Stimulated activated naive B cell treated with anti-CD40 and anti-IgM and Interleukin-4, amounts not matched to agents 10 μg/mL and 1 μg/mL and 100 μg/mL, for 72 hours (primary cell): ENCODE measurements around the gene BCL11A.

Source experiments
- ATAC-seq, 2 donors: fragments of 150-1000 bp; cut with Tn5 transposase; replicated peaks; 2 replicates each; pipeline ENCODE4 v1.10.0; 2021; ENCODE audit warnings: moderate library complexity in 1 of 2
- DNase-seq: peaks from one replicate; pipeline ENCODE4 v3.0.0; 2021
- H3K27ac Mint-ChIP-seq: one replicate; pipeline ENCODE4 v1.8.0; 2022; ENCODE audit warnings: mild to moderate bottlenecking, mixed read lengths
- H3K27me3 Mint-ChIP-seq, 2 donors: one replicate each; pipeline ENCODE4 v1.8.0; 2022; ENCODE audit warnings: mixed read lengths in 2 of 2
- H3K36me3 Mint-ChIP-seq, 2 donors: one replicate each; pipeline ENCODE4 v1.8.0; 2022; ENCODE audit warnings: mixed read lengths in 2 of 2, mild to moderate bottlenecking in 1 of 2
- H3K4me1 Mint-ChIP-seq, 2 donors: one replicate each; pipeline ENCODE4 v1.8.0; 2022; ENCODE audit warnings: mixed read lengths in 2 of 2, mild to moderate bottlenecking in 1 of 2
- H3K4me3 Mint-ChIP-seq, 2 donors: one replicate each; pipeline ENCODE4 v1.8.0; 2022; ENCODE audit warnings: mild to moderate bottlenecking in 2 of 2, mixed read lengths in 2 of 2, moderate library complexity in 1 of 2
- H3K9me3 Mint-ChIP-seq, 2 donors: one replicate each; pipeline ENCODE4 v1.8.0; 2022; ENCODE audit warnings: mixed read lengths in 2 of 2, mild to moderate bottlenecking in 1 of 2

Gene BCL11A

GRCh38 chr2:60554646-60555065 lies 1.2 kb upstream of the BCL11A start:
- H3K4me3 Mint-ChIP-seq = peak overlapping the region; percentile 90 to 94
- H3K27ac Mint-ChIP-seq = peak overlapping the region; percentile 97
- no peaks in the 10 kb centered on the region for H3K27me3 Mint-ChIP-seq
- H3K9me3 Mint-ChIP-seq = no peaks in the 10 kb centered on the region
- H3K4me1 Mint-ChIP-seq = peaks cover 6 to 13% of the 10 kb centered on the region in 2 donors
- no peak for DNase-seq
- peaks cover 13 to 23% of the 10 kb centered on the region in 2 donors for H3K36me3 Mint-ChIP-seq
- no peak for ATAC-seq

GRCh38 chr2:60554074-60554645 lies 706 bp upstream of the BCL11A start:
- H3K4me3 Mint-ChIP-seq = peak overlapping the region; percentile 90 to 94
- H3K27ac Mint-ChIP-seq = peak overlapping the region; percentile 97
- H3K36me3 Mint-ChIP-seq = peaks cover 16 to 25% of the 10 kb centered on the region in 2 donors
- DNase-seq = peak; percentile 70
- H3K4me1 Mint-ChIP-seq = peaks cover 6 to 13% of the 10 kb centered on the region in 2 donors
- ATAC-seq = peak; percentile 9 to 15
- H3K27me3 Mint-ChIP-seq = no peaks in the 10 kb centered on the region
- H3K9me3 Mint-ChIP-seq = no peaks in the 10 kb centered on the region

- peaks cover 9 to 25% of the 10 kb centered on the region in 2 donors for H3K4me1 Mint-ChIP-seq
- peak overlapping the region; percentile 90 to 94 for H3K4me3 Mint-ChIP-seq
- ATAC-seq = no peak
- peaks cover 21 to 30% of the 10 kb centered on the region in 2 donors for H3K36me3 Mint-ChIP-seq
- no peak for DNase-seq
- peak overlapping the region; percentile 94 for H3K27ac Mint-ChIP-seq
- H3K9me3 Mint-ChIP-seq = no peaks in the 10 kb centered on the region
- H3K27me3 Mint-ChIP-seq = no peaks in the 10 kb centered on the region
Measured at GRCh38 chr2:60552851-60553494, 481 bp downstream of the BCL11A start.

- no peaks in the 10 kb centered on the region for H3K27me3 Mint-ChIP-seq
- H3K27ac Mint-ChIP-seq = peak overlapping the region; percentile 95
- peaks cover 14 to 28% of the 10 kb centered on the region in 2 donors for H3K4me1 Mint-ChIP-seq
Measured at GRCh38 chr2:60552078-60552850, 1.2 kb downstream of the BCL11A start.

GRCh38 chr2:60551240-60552077 lies 2.0 kb downstream of the BCL11A start:
- Mint-ChIP-seq H3K4me3 (peak overlapping the region; percentile 89 to 94), H3K4me1 (peaks cover 18 to 28% of the 10 kb centered on the region in 2 donors), H3K27me3 (no peaks in the 10 kb centered on the region), H3K9me3 (no peaks in the 10 kb centered on the region), H3K27ac (peak overlapping the region; percentile 98), H3K36me3 (peaks cover 21 to 35% of the 10 kb centered on the region in 2 donors)
- DNase-seq (peak; percentile 46), ATAC-seq (peak; percentile 4 to 5)

More at GRCh38 chr2:60552078-60552850, 1.2 kb downstream of the BCL11A start:
- peaks cover 21 to 31% of the 10 kb centered on the region in 2 donors for H3K36me3 Mint-ChIP-seq
- DNase-seq = no peak
- H3K4me3 Mint-ChIP-seq = peak overlapping the region; percentile 90 to 94
- no peak for ATAC-seq
- no peaks in the 10 kb centered on the region for H3K9me3 Mint-ChIP-seq

- H3K9me3 Mint-ChIP-seq = no peaks in the 10 kb centered on the region
- H3K4me3 Mint-ChIP-seq = peak overlapping the region; percentile 89 to 94
- H3K27ac Mint-ChIP-seq = peak overlapping the region; percentile 98
- DNase-seq (no peak), ATAC-seq (no peak)
- no peaks in the 10 kb centered on the region for H3K27me3 Mint-ChIP-seq
- peaks cover 23 to 33% of the 10 kb centered on the region in 2 donors for H3K4me1 Mint-ChIP-seq
- peaks cover 27 to 41% of the 10 kb centered on the region in 2 donors for H3K36me3 Mint-ChIP-seq
Measured at GRCh38 chr2:60550984-60551239, 2.5 kb downstream of the BCL11A start.

DNA sequence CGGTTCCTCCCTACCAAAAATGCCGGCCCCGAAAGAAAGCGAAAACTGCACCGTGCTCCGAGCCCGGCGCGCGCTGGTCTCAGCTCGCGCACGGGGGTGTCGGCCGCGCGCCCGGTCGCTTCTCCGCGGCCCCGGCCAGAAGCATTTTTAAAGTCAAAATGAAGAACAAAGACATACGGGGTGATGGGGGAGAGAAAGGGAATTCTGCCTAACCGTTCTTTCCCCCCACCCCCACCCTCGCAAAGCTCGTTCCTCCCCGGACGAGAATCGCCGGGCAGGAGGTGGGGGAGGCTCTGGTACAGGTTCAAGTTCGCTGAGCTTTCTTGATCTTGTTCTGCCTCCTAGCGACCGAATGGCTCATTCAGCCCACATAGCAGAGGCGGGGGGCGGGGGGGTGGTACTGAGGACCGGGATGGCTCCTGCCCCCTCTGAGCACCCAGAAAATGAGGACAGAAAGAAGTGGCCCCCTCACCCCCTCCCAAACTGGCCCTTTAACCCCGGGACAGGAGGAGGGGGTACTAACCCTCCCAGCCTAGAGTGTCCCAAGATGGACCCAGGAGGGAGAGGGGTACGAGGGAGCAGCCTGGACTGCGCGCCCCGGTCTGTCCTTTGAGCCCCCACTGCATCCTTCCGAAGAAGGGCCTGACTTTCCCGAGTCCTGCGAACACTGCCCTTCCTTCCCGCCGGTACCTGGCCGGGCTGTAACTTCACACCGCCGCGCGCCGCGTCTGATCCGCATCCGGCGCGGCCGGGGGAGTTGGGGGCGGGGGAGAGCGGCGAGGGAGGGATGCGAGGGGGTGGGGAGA lies 3.1 kb downstream of the BCL11A start:
- no peaks in the 10 kb centered on the region for H3K27me3 Mint-ChIP-seq
- H3K36me3 Mint-ChIP-seq = peaks cover 32 to 46% of the 10 kb centered on the region in 2 donors
- no peaks in the 10 kb centered on the region for H3K9me3 Mint-ChIP-seq
- H3K27ac Mint-ChIP-seq = peak overlapping the region; percentile 98
- H3K4me3 Mint-ChIP-seq = peak overlapping the region; percentile 89 to 94
- peak; percentile 58 to 60 for ATAC-seq
- DNase-seq = peak; percentile 79
- peaks cover 24 to 39% of the 10 kb centered on the region in 2 donors for H3K4me1 Mint-ChIP-seq

DNA sequence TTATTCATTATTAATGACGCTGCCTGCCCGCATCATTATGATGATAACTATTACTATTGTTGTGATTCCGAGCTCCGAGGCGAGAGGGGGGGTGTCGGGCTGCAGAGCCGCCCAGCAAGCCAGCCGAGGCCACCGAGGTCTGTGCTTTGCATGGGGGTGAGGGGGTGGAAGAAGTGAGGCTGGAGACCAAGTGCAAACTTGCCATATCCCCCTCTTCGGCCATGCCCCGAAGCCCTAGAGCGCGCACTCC lies 3.6 kb downstream of the BCL11A start:
- Mint-ChIP-seq H3K4me1 (peaks cover 30 to 44% of the 10 kb centered on the region in 2 donors), H3K27me3 (no peaks in the 10 kb centered on the region), H3K36me3 (peaks cover 37 to 51% of the 10 kb centered on the region in 2 donors), H3K9me3 (no peaks in the 10 kb centered on the region), H3K4me3 (peak overlapping the region; percentile 89 to 94), H3K27ac (peak overlapping the region; percentile 98)
- no peak for DNase-seq
- no peak for ATAC-seq

GRCh38 chr2:60549238-60549927 lies 4.1 kb downstream of the BCL11A start:
- H3K27me3 Mint-ChIP-seq = no peaks in the 10 kb centered on the region
- peak overlapping the region; percentile 98 for H3K27ac Mint-ChIP-seq
- peak overlapping the region; percentile 89 to 94 for H3K4me3 Mint-ChIP-seq
- H3K4me1 Mint-ChIP-seq = peaks cover 34 to 49% of the 10 kb centered on the region in 2 donors
- no peaks in the 10 kb centered on the region for H3K9me3 Mint-ChIP-seq
- ATAC-seq = peak; percentile 7 to 9
- H3K36me3 Mint-ChIP-seq = peaks cover 40 to 56% of the 10 kb centered on the region in 2 donors
- peak; percentile 51 for DNase-seq

- no peaks in the 10 kb centered on the region for H3K9me3 Mint-ChIP-seq
- ATAC-seq (no peak), DNase-seq (no peak)
- peak overlapping the region; percentile 98 for H3K27ac Mint-ChIP-seq
- H3K27me3 Mint-ChIP-seq = no peaks in the 10 kb centered on the region
- H3K4me1 Mint-ChIP-seq = peaks cover 38 to 53% of the 10 kb centered on the region in 2 donors
- peaks cover 43 to 60% of the 10 kb centered on the region in 2 donors for H3K36me3 Mint-ChIP-seq
- peak overlapping the region; percentile 89 to 94 for H3K4me3 Mint-ChIP-seq
Measured at GRCh38 chr2:60548845-60549237, 4.6 kb downstream of the BCL11A start.

DNA sequence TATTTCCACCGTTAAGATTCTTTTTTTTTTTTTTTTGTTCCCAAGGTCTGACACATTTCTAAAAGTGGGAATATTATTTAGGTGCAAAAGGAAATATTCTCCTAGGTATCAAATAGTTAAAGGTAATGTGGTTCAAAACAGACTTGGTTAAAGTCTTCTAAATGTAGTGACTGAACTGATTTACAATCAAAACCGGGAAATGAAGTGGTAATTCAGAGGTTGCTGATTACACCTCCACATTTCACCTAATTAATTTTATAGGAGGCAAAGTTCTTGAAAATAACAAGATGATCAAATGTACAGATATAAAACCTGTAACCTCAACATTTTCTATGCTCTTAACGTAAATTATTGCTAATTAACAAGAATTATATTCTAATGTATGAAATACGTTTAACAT lies 5.1 kb downstream of the BCL11A start:
- ATAC-seq (no peak), DNase-seq (no peak)
- peak overlapping the region; percentile 89 to 94 for H3K4me3 Mint-ChIP-seq
- peaks cover 46 to 63% of the 10 kb centered on the region in 2 donors for H3K36me3 Mint-ChIP-seq
- H3K27ac Mint-ChIP-seq = peak overlapping the region; percentile 71
- H3K27me3 Mint-ChIP-seq = no peaks in the 10 kb centered on the region
- H3K9me3 Mint-ChIP-seq = no peaks in the 10 kb centered on the region
- H3K4me1 Mint-ChIP-seq = peaks cover 40 to 56% of the 10 kb centered on the region in 2 donors

GRCh38 chr2:60547841-60548240 lies 5.6 kb downstream of the BCL11A start:
- H3K4me1 Mint-ChIP-seq = peaks cover 44 to 61% of the 10 kb centered on the region in 2 donors
- ATAC-seq = no peak
- H3K4me3 Mint-ChIP-seq = peak overlapping the region; percentile 89 to 94

More at GRCh38 chr2:60547841-60548240, 5.6 kb downstream of the BCL11A start:
- Mint-ChIP-seq H3K36me3 (peaks cover 49 to 67% of the 10 kb centered on the region in 2 donors), H3K9me3 (no peaks in the 10 kb centered on the region), H3K27ac (peak overlapping the region; percentile 71), H3K27me3 (no peaks in the 10 kb centered on the region)
- no peak for DNase-seq
